ENCODE data around the gene ERVK3-1. TPM values are rescaled to one million over a fixed set of nuclear protein-coding genes. Genes with fewer than 3 reads are reported as not detected.
A peak's percentile ranks its signal among the peaks of the same experiment; 100 is the strongest.

Gene ERVK3-1
- total and polyA plus RNA-seq, 7 donors: 13.9 to 81.0 (median 29.5) TPM

DNA sequence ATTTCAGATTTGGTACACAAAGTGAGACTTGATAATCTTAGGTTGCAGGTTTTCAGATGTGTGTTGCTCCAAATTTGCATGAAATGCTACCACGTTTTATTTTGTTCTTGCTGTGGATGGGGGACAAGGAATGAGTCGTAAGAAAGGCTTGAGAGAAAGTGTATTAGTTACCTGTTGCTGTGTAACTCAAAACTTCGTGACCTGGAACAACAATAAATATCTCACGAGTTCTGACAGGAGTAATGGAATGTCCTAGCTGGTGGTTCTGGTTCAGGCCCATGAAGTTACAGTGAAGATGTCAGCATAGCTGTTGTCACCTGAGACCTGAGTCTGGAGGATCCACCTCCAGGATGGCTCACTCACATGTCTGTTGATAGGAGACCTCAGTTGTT lies 25.3 kb upstream of the ERVK3-1 start:
- intact Hi-C loops (cut with DNase I): no loop called here
- ATAC-seq: no peak
- no peaks in the 10 kb centered on the region for H3K27me3 ChIP-seq (ENCODE audit: insufficient read depth in 3 of 3, low read length in 2 of 3)
- peaks cover 21% of the 10 kb centered on the region for H3K9me3 ChIP-seq
- H3K27ac ChIP-seq: no peak overlapping the region
- no peaks in the 10 kb centered on the region for H3K4me1 ChIP-seq
- no peak for DNase-seq
- H3K36me3 ChIP-seq (ENCODE audit: insufficient read depth in 1 of 2, low read depth in 1 of 2): peaks cover 2% of the 10 kb centered on the region in 2 donors
- H3K4me3 ChIP-seq: peak overlapping the region; percentile 93
- TF ChIP-seq, protein P1, sequence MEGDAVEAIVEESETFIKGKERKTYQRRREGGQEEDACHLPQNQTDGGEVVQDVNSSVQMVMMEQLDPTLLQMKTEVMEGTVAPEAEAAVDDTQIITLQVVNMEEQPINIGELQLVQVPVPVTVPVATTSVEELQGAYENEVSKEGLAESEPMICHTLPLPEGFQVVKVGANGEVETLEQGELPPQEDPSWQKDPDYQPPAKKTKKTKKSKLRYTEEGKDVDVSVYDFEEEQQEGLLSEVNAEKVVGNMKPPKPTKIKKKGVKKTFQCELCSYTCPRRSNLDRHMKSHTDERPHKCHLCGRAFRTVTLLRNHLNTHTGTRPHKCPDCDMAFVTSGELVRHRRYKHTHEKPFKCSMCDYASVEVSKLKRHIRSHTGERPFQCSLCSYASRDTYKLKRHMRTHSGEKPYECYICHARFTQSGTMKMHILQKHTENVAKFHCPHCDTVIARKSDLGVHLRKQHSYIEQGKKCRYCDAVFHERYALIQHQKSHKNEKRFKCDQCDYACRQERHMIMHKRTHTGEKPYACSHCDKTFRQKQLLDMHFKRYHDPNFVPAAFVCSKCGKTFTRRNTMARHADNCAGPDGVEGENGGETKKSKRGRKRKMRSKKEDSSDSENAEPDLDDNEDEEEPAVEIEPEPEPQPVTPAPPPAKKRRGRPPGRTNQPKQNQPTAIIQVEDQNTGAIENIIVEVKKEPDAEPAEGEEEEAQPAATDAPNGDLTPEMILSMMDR (IDR thresholded peaks at IDR 0.05): no peak
- WGBS, 3 donors: 40 to 52% (median 42%) methylated on average over 4 of the region's 4 CpGs

- H3K4me1 ChIP-seq: no peaks in the 10 kb centered on the region
- 79 to 84% (median 84%) methylated on average over 7 of the region's 7 CpGs for WGBS, 3 donors
- DNase-seq (no peak), ATAC-seq (no peak)
- H3K27me3 ChIP-seq (ENCODE audit: insufficient read depth in 3 of 3, low read length in 2 of 3): no peaks in the 10 kb centered on the region
- intact Hi-C loops (cut with DNase I): no loop called here
- no peak overlapping the region for H3K27ac ChIP-seq
- H3K9me3 ChIP-seq: peaks cover 7% of the 10 kb centered on the region
- H3K36me3 ChIP-seq (ENCODE audit: insufficient read depth in 1 of 2, low read depth in 1 of 2): peaks cover 0 to 39% of the 10 kb centered on the region in 2 donors
- TF ChIP-seq, protein P1 (IDR thresholded peaks at IDR 0.05): no peak
- H3K4me3 ChIP-seq: no peak overlapping the region
These were observed 21.0 kb upstream of the ERVK3-1 start for GRCh38 chr19:58284199-58284598.

- no peak overlapping the region for H3K27ac ChIP-seq
- H3K9me3 ChIP-seq: peaks cover 52% of the 10 kb centered on the region
- peaks cover 26 to 68% of the 10 kb centered on the region in 2 donors for H3K36me3 ChIP-seq (ENCODE audit: insufficient read depth in 1 of 2, low read depth in 1 of 2)
- 91 to 95% (median 92%) methylated on average over 7 of the region's 7 CpGs for WGBS, 3 donors
- intact Hi-C loops (cut with DNase I): no loop called here
- ATAC-seq (no peak), DNase-seq (no peak)
- no peaks in the 10 kb centered on the region for H3K4me1 ChIP-seq
- H3K4me3 ChIP-seq: no peak overlapping the region
- H3K27me3 ChIP-seq (ENCODE audit: insufficient read depth in 3 of 3, low read length in 2 of 3): no peaks in the 10 kb centered on the region
- TF ChIP-seq, protein P1 (IDR thresholded peaks at IDR 0.05): no peak
These were observed 13.2 kb upstream of the ERVK3-1 start for GRCh38 chr19:58291943-58292342.

- H3K27me3 ChIP-seq (ENCODE audit: insufficient read depth in 3 of 3, low read length in 2 of 3): no peaks in the 10 kb centered on the region
- H3K9me3 ChIP-seq: peaks cover 48% of the 10 kb centered on the region
- no peak overlapping the region for H3K27ac ChIP-seq
- TF ChIP-seq, protein P1 (IDR thresholded peaks at IDR 0.05): no peak
- 96 to 97% (median 97%) methylated on average over 22 of the region's 22 CpGs for WGBS, 3 donors
- H3K4me1 ChIP-seq: no peaks in the 10 kb centered on the region
- no peak overlapping the region for H3K4me3 ChIP-seq
- no peak for ATAC-seq
- DNase-seq: no peak
- peaks cover 26 to 47% of the 10 kb centered on the region in 2 donors for H3K36me3 ChIP-seq (ENCODE audit: insufficient read depth in 1 of 2, low read depth in 1 of 2)
- intact Hi-C loops (cut with DNase I): no loop called here
These were observed 10.3 kb upstream of the ERVK3-1 start for GRCh38 chr19:58294743-58295374.

GRCh38 chr19:58296104-58296503 lies 9.1 kb upstream of the ERVK3-1 start:
- DNase-seq (no peak), ATAC-seq (no peak)
- Histone ChIP-seq H3K9me3 (peaks cover 50% of the 10 kb centered on the region), H3K4me3 (no peak overlapping the region), H3K27ac (no peak overlapping the region), H3K4me1 (no peaks in the 10 kb centered on the region), H3K27me3 (ENCODE audit: insufficient read depth in 3 of 3, low read length in 2 of 3) (peaks cover 0 to 1% (median 0%) of the 10 kb centered on the region in 3 donors), H3K36me3 (ENCODE audit: insufficient read depth in 1 of 2, low read depth in 1 of 2) (peaks cover 23 to 43% of the 10 kb centered on the region in 2 donors)
- intact Hi-C loops (cut with DNase I): no loop called here
- TF ChIP-seq, protein P1 (IDR thresholded peaks at IDR 0.05): no peak
- 71 to 79% (median 72%) methylated on average over 7 of the region's 7 CpGs for WGBS, 3 donors
